Large intestine (tissue), 3 donors: ENCODE data around the gene TCTA. TPM values are rescaled to one million over a fixed set of nuclear protein-coding genes. Genes with fewer than 3 reads are reported as not detected.

Experiments
- DNase-seq, 2 donors: peaks; one replicate each; pipeline versions ENCODE4 v3.0.0 to v3.0.0-alpha.2; 2013
- H3K27ac ChIP-seq: one replicate; pipeline ENCODE4 v1.5.1; 2013; ENCODE audit warnings: low read length
- H3K27me3 ChIP-seq: 2 replicates; pipeline ENCODE4 v1.6.1; 2013; ENCODE audit warnings: low read length; ENCODE audit not compliant: control insufficient read depth, insufficient read depth
- H3K36me3 ChIP-seq: 2 replicates; pipeline ENCODE4 v1.6.1; 2013; ENCODE audit warnings: low read length; ENCODE audit not compliant: control insufficient read depth, insufficient read depth
- H3K4me1 ChIP-seq: one replicate; pipeline ENCODE4 v1.6.1; 2013; ENCODE audit warnings: low read length; ENCODE audit not compliant: control insufficient read depth, insufficient read depth
- H3K4me3 ChIP-seq: one replicate; pipeline ENCODE4 v1.5.1; 2013; ENCODE audit warnings: low read length
- H3K9me3 ChIP-seq: one replicate; pipeline ENCODE4 v1.6.1; 2013; ENCODE audit warnings: mild to moderate bottlenecking, low read depth, low read length, moderate library complexity; ENCODE audit not compliant: control insufficient read depth
- WGBS: methylation state at CpG from one replicate; pipeline ENCODE4 v1.1.5; 2013; ENCODE audit warnings: low lambda C conversion rate; ENCODE audit not compliant: insufficient coverage; 5-methylcytosine and 5-hydroxymethylcytosine counted together
- polyA plus RNA-seq: library from polyadenylated mRNA; unstranded; fragments of 120-200 nt; gene quantifications from one replicate; pipeline ENCODE4 v1.2.1, GENCODE V29; 2013

The TCTA gene
- polyA plus RNA-seq, 1 donor: 23.7 TPM

- 80% methylated on average over 3 of the region's 17 CpGs for WGBS
- Histone ChIP-seq H3K36me3 (peaks cover 8% of the 10 kb centered on the region), H3K4me1 (peaks cover 8% of the 10 kb centered on the region), H3K9me3 (no peaks in the 10 kb centered on the region), H3K4me3 (no peak overlapping the region), H3K27me3 (no peaks in the 10 kb centered on the region), H3K27ac (no peak overlapping the region)
- no peak for DNase-seq
These were observed 5.4 kb upstream of the TCTA start for GRCh38 chr3:49406571-49407565.

- no peak for DNase-seq
- Histone ChIP-seq H3K9me3 (no peaks in the 10 kb centered on the region), H3K27me3 (no peaks in the 10 kb centered on the region), H3K4me3 (peak overlapping the region; percentile 84), H3K4me1 (peaks cover 16% of the 10 kb centered on the region), H3K36me3 (peaks cover 6% of the 10 kb centered on the region), H3K27ac (no peak overlapping the region)
- WGBS: no CpG with 5 or more reads among the region's 4 CpGs
These were observed 2.0 kb upstream of the TCTA start for GRCh38 chr3:49410066-49410845.

GRCh38 chr3:49410846-49411534 lies 1.2 kb upstream of the TCTA start:
- DNase-seq: peak in 1 of 2 donors; percentile 13
- peak overlapping the region; percentile 84 for H3K4me3 ChIP-seq
- no peaks in the 10 kb centered on the region for H3K27me3 ChIP-seq
- H3K9me3 ChIP-seq: no peaks in the 10 kb centered on the region
- peaks cover 16% of the 10 kb centered on the region for H3K4me1 ChIP-seq
- WGBS: 5% methylated on average over 3 of the region's 33 CpGs
- H3K36me3 ChIP-seq: peaks cover 12% of the 10 kb centered on the region
- H3K27ac ChIP-seq: peak overlapping the region; percentile 92

GRCh38 chr3:49411535-49411967 lies 672 bp upstream of the TCTA start:
- peak in 1 of 2 donors; percentile 41 for DNase-seq
- H3K4me1 ChIP-seq: peaks cover 16% of the 10 kb centered on the region
- WGBS: no CpG with 5 or more reads among the region's 59 CpGs

GRCh38 chr3:49412632-49413337 lies 562 bp downstream of the TCTA start:
- Histone ChIP-seq H3K36me3 (peaks cover 22% of the 10 kb centered on the region), H3K9me3 (no peaks in the 10 kb centered on the region), H3K4me1 (peaks cover 16% of the 10 kb centered on the region), H3K4me3 (peak overlapping the region; percentile 69), H3K27me3 (no peaks in the 10 kb centered on the region), H3K27ac (peak overlapping the region; percentile 69)
- no CpG with 5 or more reads among the region's 16 CpGs for WGBS
- no peak for DNase-seq

More at GRCh38 chr3:49411535-49411967, 672 bp upstream of the TCTA start:
- Histone ChIP-seq H3K27ac (peak overlapping the region; percentile 92), H3K36me3 (peaks cover 13% of the 10 kb centered on the region), H3K4me3 (peak overlapping the region; percentile 84), H3K27me3 (no peaks in the 10 kb centered on the region), H3K9me3 (no peaks in the 10 kb centered on the region)

GRCh38 chr3:49413338-49413734 lies 1.1 kb downstream of the TCTA start:
- 80% methylated on average over 1 of the region's 6 CpGs for WGBS
- peak overlapping the region; percentile 69 for H3K4me3 ChIP-seq
- no peak overlapping the region for H3K27ac ChIP-seq
- peak in 1 of 2 donors; percentile 11 for DNase-seq
- no peaks in the 10 kb centered on the region for H3K27me3 ChIP-seq
- H3K9me3 ChIP-seq: no peaks in the 10 kb centered on the region
- peaks cover 22% of the 10 kb centered on the region for H3K36me3 ChIP-seq
- H3K4me1 ChIP-seq: peaks cover 16% of the 10 kb centered on the region

GRCh38 chr3:49414753-49415152 lies 2.5 kb downstream of the TCTA start:
- Histone ChIP-seq H3K27me3 (no peaks in the 10 kb centered on the region), H3K4me1 (peaks cover 13% of the 10 kb centered on the region), H3K27ac (no peak overlapping the region), H3K36me3 (peaks cover 22% of the 10 kb centered on the region), H3K9me3 (no peaks in the 10 kb centered on the region), H3K4me3 (no peak overlapping the region)
- no CpG with 5 or more reads among the region's 2 CpGs for WGBS
- no peak for DNase-seq

GRCh38 chr3:49415931-49416601 lies 3.8 kb downstream of the TCTA start:
- no peaks in the 10 kb centered on the region for H3K27me3 ChIP-seq
- peak in 1 of 2 donors; percentile 14 for DNase-seq
- H3K36me3 ChIP-seq: peaks cover 27% of the 10 kb centered on the region
- WGBS: no CpG with 5 or more reads among the region's 4 CpGs
- peaks cover 9% of the 10 kb centered on the region for H3K4me1 ChIP-seq
- no peak overlapping the region for H3K4me3 ChIP-seq
- H3K9me3 ChIP-seq: no peaks in the 10 kb centered on the region
- no peak overlapping the region for H3K27ac ChIP-seq

- no peaks in the 10 kb centered on the region for H3K9me3 ChIP-seq
- H3K27me3 ChIP-seq: no peaks in the 10 kb centered on the region
- WGBS: no CpG with 5 or more reads among the region's 2 CpGs
- H3K4me3 ChIP-seq: no peak overlapping the region
- no peak for DNase-seq
- H3K27ac ChIP-seq: no peak overlapping the region
- H3K36me3 ChIP-seq: peaks cover 27% of the 10 kb centered on the region
- peaks cover 17% of the 10 kb centered on the region for H3K4me1 ChIP-seq
These were observed 4.6 kb downstream of the TCTA start for GRCh38 chr3:49416867-49417266.
